ENCODE results near the gene GNA12.
"Not testable (repeated sequence)": the region's sequence is repeated elsewhere in the genome, so short reads cannot be mapped to it uniquely, and the experiment has no call there.

Gene GNA12

DNA sequence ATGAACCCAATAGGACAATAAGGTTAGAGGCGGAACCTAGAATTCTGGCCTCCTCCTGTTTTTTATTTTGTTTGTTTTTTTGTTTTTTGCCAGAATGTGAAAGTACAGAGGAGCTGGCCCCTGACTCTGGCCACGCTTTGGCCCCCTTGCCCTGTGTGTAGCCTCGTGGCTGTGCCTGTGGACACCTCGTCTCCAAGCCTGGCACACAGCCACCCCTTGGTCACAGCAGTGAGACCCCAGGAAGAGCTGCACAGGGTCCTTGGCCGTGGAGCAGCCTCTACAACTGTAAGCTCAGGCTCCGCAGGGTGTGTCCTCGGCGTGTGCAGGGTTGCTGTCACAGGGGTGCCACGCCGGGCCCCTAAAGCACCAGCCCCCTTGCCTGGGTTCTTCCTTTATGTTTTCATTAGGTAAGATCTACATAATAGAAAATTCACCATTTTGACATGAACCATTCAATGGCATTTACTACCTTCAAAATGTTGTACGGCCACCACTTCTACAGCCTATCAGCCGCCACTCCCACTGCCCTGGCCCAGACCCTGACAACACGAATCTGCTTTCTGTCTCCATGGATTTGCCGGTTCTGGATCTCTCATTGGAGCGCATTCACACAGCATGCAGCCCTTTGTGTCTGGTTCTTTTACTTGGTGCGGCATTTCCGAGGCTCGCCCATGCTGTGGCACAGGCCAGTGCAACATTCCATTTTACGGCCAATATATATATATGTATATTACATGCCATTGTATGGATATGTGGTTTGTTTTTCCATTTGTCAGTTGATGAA lies 105.2 kb downstream of the GNA12 start:
- no peak for DNase-seq

DNA sequence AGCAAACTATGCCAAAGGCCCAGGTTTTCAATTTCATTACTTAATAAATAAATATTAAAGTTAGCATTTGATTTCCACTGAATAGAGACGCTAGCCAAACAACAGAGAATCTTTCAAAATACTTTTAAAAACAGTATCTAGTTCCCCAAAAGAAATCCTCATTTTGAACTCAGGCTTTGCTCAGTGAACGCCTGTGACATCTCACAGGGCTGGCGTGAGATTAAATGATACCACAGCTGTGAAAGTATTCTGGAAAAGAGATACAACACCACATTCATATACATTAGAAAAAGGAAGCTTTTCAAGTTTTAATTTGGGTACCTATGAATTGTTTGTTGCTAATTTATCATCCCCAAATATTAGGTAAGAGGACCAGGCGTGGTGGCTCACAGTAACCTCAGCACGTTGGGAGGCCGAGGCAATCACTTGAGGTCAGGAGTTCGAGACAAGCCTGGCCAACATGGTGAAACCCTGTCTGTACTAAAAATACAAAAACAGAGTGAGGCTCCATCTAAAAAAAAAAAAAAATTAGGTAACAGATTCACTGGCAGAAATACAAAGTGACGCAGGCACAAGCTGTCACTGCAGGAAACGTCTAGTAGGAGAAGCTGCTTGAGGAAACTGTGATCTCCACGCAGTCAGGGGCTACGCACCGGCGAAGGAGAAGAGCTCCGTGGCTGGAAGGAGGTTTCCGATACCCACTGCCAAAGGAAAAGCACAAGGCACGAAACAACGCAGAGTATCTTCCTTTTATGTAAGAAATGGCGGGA lies 106.2 kb downstream of the GNA12 start:
- no peak for DNase-seq

DNA sequence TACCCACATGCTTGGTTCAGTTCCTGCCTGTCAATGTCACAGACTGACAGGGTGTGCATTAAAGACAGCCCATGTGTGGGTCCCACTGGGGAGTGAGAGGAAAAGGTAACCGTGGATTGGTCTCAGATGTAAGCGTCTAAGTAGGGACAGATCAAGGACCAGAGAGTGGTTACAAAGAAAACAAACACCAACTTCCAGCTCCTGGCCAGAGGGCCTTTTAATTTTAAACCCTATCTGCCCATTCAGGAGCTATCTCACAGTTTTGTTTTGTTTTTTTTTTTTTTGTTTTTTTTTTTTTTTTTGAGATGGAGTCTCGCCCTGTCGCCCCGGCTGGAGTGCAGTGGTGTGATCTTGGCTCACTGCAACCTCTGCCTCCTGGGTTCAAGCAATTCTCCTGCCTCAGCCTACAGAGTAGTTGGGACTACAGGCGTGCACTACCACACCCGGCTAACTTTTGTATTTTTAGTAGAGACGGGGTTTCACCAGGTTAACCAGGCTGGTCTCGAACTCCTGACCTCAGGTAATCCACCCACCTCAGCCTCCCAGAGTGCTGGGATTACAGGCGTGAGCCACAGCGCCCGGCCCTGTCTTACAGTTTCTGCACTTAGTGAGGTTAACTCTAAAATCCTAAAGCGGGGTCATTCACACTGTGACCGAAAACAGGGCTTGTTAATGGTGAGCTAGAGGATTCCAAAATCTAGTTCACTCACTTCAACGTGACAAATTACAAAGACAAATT lies 106.9 kb downstream of the GNA12 start:
- DNase-seq = not testable (repeated sequence)

DNA sequence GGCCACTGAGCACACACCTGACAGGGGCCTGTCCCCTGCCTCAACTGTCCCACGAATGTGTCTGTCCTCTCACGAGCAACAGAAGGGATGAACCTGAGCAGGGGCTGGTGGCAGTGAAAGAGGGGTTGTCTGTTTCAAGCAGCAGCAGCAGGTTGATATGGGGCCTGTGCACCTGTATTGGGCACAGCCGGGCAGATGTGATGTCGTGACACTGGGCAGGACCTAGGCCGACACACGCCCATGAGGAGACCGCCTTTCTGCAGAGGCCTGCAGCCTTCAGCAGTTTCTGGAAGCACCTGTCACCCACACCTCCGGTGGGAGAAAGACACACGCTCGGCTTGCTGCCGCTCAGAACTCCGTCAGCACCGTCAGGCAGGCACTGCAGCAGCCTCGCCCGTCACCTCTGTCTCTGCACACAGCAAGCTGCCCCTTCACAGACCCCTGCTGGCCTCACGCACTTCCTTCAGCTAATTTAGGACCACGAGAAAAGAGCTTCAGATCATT lies 107.6 kb downstream of the GNA12 start:
- no peak for DNase-seq

DNA sequence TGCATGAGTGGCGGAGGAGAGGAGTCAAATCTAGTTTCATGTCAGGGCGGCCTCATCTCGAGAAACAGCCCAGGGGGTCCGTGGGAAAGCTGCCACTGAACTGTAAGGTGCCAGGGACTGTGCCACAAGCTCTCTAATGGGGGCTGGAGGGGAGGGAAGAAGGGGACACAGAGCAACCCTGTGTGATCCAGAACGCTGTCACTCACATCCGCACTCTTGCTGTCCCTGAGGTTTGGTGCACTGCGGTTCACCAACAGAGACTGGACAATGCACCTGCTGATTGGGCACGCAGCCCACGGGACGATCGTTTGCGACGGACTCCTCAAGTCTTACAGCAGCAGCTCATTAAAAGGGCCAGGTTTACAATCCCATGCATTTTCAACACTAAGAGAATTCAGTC lies 108.4 kb downstream of the GNA12 start:
- DNase-seq = no peak

DNA sequence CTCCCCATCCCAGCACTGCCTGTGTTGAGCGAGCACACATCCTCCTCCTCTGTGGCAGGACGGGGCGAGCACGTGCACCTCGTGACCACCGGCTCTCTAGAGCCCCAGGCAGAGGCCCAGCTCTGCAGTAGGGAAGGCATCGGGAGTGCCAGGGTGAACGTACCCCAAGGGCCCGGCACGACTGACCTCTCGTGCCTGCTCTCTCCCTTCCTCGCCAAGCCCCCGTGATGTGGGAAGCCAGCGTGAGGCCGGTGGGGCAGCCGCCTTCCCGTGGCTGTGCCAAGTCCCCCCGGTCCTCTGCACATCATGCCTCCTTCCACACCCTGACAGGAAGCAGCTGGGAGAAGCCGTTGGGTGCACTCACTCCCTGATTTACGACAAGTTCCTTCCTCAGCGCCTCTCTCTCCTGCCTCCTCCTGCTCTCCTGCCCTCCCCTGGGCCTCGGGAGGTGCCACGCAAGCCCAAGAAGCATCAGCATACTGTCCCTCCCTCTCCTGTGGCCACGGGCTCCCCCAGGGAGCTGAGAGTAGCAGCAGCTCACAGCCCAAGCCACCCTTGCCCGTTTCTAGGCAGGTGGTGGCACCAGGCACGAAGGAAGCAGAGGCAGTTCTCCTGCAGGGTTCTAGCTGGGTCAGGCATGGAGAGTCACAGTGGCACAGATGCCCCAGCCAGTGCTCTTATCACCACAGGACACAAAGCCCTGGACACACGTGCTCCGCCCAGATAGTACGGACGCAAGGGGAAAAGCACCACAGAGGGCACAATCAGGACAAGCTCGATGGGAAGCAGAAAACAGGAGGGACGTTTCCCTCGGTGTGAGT lies 109.1 kb downstream of the GNA12 start:
- DNase-seq = no peak

DNA sequence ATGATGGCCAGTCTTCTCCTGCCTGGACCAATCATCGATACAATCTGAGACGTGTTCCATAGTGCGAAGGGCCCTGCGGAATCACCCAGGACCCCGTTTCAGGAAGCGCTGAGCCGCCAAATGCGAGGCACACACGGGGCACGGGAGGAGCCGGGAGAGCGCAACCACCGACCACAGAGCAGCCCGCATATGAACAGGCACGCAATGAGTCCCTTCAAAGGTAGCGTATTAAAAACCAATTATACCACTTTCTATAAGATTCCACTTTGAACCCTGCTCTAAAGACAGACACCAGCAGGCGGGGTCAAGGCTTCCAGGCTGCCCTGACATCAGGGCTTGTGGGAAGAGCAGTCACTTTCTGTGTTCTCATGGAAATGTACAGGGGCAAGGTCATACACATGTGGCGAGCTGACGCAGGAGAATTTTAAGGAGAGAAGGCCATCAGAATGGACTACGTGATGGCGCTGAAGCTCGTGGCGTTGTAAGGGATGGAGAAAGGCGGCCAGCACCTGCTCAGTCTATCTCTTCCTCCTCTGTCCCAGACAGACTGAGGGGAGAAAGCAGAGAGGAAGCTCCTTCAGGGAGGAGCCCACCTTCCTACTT lies 109.9 kb downstream of the GNA12 start:
- DNase-seq = no peak

DNA sequence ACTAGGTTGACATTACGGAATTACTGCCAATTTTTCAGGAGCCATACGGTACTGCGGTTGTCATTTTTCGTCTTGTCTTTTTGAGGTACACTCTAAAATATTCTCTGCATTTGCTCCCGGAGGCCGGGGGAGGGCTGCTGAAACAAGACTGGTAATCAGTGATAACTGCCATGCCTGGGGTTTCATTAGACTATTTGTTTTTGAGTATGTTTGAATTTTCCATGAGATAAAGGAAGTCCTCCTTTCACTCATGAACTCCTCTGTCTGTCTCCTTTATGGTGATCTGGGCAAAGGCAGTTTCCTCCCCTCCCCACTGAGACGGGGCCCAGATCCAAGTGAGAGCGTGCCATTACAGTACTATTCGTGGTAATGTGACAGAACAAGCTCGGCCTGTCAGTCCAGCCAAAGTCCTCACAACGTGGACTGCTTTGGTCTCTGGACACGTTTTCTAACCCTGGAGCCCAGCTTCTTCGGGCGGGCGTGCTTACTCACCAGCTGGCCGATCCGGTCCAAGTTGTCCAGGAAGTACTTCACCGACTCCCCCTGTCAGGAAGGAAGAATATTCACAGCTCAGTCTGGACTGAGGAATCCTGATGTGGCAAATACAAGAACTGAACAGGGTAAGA lies 111.0 kb downstream of the GNA12 start:
- DNase-seq = no peak

DNA sequence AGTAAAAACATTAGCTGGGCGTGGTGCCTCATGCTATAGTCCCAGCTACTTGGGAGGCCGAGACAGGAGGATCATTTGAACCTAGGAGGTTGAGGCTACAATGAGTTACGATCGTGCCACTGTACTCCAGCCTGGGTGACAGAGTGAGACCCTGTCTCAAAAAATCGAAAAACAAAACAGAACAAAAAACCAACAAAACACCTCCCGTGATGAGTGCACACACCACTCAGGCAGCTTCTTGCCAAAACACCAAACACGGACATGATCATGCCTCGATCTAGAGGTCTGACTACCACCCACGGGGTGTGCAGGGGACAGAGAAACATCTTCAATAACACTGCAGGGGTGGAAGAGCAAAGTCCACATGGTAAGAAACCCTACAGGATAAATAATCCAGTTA lies 111.7 kb downstream of the GNA12 start:
- no peak for DNase-seq

DNA sequence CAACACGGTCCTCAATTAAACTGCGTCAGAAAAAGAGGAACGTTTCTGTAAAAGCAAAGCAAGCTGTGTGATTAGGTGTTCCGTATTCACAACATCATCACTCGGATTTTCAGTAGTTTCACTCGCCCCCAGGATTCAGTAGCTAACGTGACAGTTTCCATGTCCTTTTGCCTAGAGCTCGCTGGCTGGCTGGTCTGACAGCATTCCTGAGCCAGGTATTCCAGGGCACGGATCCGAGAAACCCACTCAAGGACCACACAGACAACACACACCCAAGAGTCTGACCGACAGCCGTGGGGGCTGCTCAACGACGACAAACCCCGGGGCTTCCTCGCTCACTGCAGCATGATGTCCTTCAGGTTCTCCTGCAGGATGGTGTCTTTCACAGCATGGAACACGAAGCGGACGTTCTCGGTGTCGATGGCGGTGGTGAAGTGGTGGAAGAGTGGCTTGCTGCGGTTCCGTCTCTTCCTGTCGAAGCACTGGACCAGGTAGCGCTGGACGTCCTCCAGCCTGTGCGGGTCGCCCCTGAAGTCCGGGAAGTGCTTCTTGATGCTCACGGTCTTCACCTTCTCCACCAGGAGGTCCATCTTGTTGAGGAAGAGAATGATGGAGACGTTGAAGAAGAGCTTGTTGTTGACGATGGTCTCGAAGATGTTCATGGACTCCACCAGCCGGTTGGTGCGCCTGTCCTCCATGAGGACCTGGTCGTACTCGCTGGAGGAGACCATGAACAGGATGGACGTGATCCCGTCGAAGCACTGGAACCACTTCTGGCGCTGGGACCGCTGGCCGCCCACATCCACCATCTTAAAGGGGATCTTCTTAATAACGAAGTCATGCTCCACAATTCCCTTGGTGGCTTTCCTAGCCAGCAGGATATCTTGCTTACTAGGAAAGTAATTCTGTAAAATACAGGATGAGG lies 113.0 kb downstream of the GNA12 start:
- DNase-seq = no peak

DNA sequence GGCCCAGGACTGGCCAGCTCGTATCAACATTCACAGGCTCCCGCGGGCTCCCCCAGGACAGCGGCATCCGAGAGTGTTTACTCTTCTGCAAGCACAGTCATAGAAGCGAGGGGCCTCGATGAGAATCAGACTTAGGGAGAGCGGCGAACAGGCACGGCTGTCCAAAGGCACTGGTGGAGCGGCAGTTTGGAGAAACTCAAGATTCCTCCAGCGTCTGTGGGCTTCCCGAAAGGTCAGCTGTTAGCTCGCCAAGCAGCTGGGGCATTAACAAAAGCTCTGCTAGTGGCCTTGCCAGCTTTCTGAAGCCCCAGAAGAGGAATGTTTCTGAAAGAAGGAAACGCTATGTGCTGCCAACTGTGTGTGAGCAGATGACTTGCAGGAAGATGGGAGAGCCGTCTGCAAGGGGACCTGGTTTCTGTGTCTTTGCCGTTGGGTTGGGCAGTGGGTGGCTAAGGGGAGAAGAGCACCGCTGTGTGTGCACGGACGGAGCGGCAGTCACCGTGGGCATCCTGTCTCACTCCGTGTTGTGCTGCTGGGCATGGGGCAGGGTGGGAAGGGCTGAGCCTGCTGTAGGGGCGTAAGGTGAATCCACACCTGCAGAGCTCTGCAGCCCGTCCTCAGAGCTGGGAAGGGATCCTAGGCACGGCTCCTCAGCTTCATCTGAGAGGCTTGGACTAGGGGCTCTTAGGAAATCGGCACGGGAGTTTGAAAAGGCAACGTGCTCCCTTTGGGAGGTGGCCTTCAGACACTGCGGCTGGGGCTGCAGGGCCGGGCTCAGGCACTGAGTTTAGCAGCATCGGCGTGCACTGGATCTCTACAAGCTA lies 114.0 kb downstream of the GNA12 start:
- no peak for DNase-seq

DNA sequence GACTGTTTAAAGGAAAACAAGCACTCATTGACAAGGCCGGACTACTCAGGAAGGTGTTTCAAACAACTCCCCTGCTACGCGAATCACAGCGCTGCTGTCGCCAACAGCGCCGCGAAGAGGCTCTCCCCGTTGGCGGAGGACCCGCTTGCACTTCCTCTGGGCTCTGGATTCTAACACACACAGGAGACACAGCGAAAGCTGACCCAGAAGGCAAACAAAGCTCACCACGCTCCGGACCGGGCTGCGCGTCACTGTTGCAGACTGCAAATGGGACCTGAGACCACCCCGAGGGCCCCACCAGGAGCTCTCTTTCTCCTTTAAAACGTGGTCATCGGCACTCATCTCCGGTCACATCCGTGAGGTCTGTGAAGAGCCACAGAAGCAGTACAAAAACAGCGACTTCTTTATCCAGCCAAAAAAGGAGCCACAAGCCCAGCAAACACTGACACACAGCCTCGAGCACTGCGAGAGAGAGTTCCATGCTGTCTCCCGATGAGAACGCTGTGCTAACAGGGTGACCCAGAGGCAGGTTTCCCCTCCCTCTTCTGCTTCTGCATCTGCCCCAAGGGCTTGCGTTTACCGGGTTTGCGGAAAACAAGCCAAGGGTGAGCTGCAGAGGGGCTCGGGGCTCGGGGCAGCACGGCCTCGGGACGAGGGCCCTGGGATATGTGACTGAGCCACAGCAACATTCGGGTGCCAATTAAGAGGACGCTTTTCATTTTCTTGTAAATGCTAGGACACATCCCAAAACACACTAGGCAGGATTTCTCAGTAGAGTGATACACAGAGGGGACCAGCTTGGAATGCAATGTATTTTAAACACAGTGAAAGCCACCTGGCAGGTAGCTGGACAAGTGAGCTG lies 114.8 kb downstream of the GNA12 start:
- DNase-seq = no peak

DNA sequence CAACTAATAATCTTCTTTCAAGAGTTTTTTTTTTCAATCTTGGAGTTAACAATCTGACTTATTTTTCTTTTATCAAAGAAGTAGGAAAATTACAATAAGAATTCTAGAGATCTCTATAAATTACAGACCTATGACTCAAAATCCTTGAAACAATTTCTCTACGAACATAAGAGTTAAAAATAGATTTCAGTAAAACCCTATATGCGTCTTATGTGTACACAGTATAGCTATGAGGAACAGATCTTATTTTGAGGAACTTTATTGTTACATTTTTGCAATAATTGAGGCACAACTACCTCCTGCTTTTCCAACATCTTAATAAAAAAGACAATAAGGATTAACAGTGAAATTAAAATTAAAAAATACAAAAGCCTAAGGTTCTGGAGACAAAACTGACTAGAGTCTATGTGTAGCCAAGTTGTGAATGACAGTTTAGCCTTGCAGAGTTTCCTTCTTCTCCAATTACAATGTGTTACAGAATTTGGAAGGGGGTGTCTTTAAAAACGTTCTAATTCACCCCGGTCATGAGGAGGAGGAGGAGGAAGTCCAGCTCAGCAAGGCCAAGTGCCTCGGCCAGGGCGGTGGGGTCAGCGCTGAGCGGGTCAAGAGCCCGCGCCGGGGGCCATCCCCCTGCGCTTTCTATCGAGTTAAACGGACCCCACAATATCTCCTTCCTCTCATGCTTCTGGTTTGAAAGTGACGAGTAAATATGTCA lies 115.6 kb downstream of the GNA12 start:
- DNase-seq = no peak

DNA sequence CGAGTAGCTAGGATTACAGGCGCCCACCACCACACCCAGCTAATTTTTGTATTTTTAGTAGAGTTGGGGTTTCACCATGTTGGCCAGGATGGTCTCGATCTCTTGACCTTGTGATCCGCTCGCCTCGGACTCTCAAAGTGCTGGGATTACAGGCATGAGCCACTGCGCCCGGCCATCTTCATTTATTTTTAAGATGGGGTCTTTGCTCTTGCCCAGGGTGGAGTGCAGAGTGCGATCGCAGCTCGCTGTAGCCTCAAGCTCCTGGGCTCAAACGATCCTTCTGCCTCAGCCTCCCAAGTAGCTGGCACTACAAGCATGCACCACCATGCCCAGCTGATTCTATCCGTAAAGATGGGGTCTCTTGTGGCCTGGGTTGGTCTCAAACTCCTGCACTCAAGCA lies 116.9 kb downstream of the GNA12 start:
- not testable (repeated sequence) for DNase-seq

DNA sequence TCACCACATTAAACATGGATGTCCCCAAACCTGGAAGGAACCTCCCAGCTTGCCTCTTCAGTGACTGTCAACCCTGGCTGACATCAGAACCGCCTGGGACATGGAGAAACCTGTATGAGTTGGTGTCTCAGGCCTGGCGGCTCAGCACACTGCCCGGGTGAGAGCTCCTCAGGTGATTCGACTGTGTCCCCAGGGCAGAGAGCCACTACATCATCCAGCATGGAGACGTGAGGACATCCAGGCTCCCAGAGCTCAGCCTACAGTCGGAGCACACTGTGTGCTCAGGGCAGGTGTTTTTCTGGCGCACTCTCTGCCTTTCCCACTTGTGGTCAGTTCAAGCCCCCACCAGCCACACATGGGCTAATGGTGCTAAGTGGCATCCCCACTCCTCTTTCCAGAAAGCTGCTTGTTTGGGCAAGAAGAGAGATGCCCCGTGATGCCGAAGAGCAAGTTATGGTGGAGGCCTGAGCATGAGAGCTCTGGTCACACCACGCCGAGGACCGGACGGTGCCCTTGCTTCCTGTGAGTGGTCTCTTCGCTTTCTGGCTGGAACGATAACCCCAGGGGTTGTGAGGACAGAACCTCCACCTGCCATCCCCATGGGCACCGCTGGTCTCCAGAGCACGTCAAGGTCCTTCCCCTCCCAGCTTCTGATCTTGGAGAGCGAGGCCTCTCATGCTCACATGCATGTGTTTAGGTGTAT lies 117.6 kb downstream of the GNA12 start:
- DNase-seq = no peak

DNA sequence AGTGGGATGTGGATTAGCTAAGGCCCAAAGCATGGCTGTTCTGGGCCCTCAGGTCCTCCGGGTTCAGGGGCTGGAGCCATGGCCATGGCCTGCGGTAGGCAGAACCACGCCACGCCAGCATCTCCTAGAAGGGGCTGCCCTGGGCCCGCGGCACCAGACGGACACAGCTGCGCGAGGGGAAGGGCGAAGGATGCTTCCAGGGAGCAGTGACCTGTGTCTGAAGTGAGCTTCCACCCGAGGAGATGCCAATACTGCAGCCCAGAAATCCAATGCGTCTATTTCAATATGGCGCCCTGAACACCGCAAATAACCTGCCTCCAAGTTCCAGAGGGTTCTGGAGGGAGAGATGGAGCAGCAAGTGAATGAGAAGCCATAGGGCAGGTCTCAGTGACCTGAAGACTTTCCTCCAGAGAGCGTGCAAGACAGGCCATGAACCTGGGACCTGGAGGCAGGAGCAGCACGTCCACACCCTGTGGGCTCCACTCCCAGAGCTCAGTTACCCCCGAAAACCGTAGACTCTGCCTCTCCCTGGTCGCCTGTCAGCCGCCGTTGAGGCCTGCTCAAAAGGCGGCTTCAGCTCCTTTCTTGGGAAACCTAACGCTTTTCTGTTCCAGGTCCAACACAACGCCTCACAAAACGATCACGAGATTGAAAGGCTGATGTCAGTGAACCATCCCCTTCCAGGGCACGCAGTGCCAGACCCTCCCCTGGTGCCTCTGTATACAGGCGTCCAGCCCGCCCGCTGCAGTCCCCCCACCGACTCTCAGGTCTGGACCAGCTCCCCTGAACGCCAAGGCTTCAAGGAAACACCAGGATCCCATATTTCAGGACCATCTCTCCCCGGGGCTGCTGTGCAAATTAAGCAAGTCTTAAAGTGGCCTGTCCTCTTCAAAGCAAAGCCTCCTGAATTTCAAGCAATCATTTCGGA lies 118.7 kb downstream of the GNA12 start:
- no peak for DNase-seq

Measured in CD4-positive, alpha-beta T cell treated with Interleukin-4 for 4 hours (primary cell).